HEK293T (cell line): ENCODE measurements around the gene TRIM10.

Experiments
- CTCF ChIA-PET: fragments of 350-600 bp; formaldehyde crosslinking; extraction: SDS; loops from one replicate; lab custom pipeline; 2021; ENCODE audit warnings: antibody characterized with exemption, inconsistent platforms; lab: Yijun Ruan, JAX
- POLR2A ChIA-PET: fragments of 350-600 bp; formaldehyde crosslinking; extraction: SDS; loops from one replicate; lab custom pipeline; 2020; ENCODE audit warnings: antibody characterized with exemption, inconsistent platforms; lab: Yijun Ruan, JAX
- DNase-seq: peaks from one replicate; pipeline ENCODE4 v3.0.0; 2012; ENCODE audit warnings: mixed read lengths; ENCODE audit errors: extremely low spot score
- ARNT ChIP-seq: fragments of 450-650 bp; IDR thresholded peaks from 2 replicates; pipeline ENCODE4 v1.6.1; 2017; ENCODE audit warnings: mild to moderate bottlenecking
- BHLHE40 ChIP-seq: fragments of 450-650 bp; IDR thresholded peaks from 2 replicates; pipeline ENCODE4 v1.6.1; 2016; ENCODE audit warnings: mild to moderate bottlenecking, moderate library complexity, borderline replicate concordance
- CTBP1 ChIP-seq: fragments of 450-650 bp; IDR thresholded peaks from 2 replicates; pipeline ENCODE4 v1.6.1; 2016; ENCODE audit warnings: borderline replicate concordance
- ELF4 ChIP-seq: fragments of 450-650 bp; IDR thresholded peaks from 2 replicates; pipeline ENCODE4 v1.6.1; 2017; ENCODE audit warnings: antibody characterized with exemption
- FOXA1 ChIP-seq: fragments of 450-650 bp; IDR thresholded peaks from 2 replicates; pipeline ENCODE4 v1.6.1; 2016; ENCODE audit warnings: mild to moderate bottlenecking
- FOXK2 ChIP-seq: fragments of 450-650 bp; IDR thresholded peaks from 2 replicates; pipeline ENCODE4 v1.6.1; 2016; ENCODE audit warnings: mild to moderate bottlenecking
- FOXM1 ChIP-seq: fragments of 450-650 bp; IDR thresholded peaks from 2 replicates; pipeline ENCODE4 v1.6.1; 2017; ENCODE audit warnings: mild to moderate bottlenecking, borderline replicate concordance
- HDGF ChIP-seq: fragments of 450-650 bp; IDR thresholded peaks from 2 replicates; pipeline ENCODE4 v1.6.1; 2017; ENCODE audit warnings: antibody characterized with exemption, borderline replicate concordance
- L3MBTL2 ChIP-seq: fragments of 450-650 bp; conservative IDR thresholded peaks from 2 replicates; pipeline ENCODE4 v1.6.1; 2016; ENCODE audit warnings: mild to moderate bottlenecking
- LEF1 ChIP-seq: fragments of 450-650 bp; IDR thresholded peaks from 2 replicates; pipeline ENCODE4 v1.6.1; 2017; ENCODE audit warnings: mild to moderate bottlenecking, borderline replicate concordance
- NFRKB ChIP-seq: fragments of 450-650 bp; IDR thresholded peaks from 2 replicates; pipeline ENCODE4 v1.6.1; 2016; ENCODE audit warnings: mild to moderate bottlenecking, moderate library complexity
- SP1 ChIP-seq: fragments of 450-650 bp; IDR thresholded peaks from 2 replicates; pipeline ENCODE4 v1.6.1; 2017
- SUZ12 ChIP-seq: fragments of 450-650 bp; IDR thresholded peaks from 2 replicates; pipeline ENCODE4 v1.6.1; 2016; ENCODE audit warnings: mild to moderate bottlenecking
- TARDBP ChIP-seq: fragments of 450-650 bp; IDR thresholded peaks from 2 replicates; pipeline ENCODE4 v1.6.1; 2016
- ZNF384 ChIP-seq: fragments of 450-650 bp; IDR thresholded peaks from 2 replicates; pipeline ENCODE4 v1.6.1; 2016
- TF ChIP-seq, protein P1 (sequence below): fragments of 450-650 bp; IDR thresholded peaks from 2 replicates; pipeline ENCODE4 v1.6.1; 2016

The TRIM10 gene

DNA sequence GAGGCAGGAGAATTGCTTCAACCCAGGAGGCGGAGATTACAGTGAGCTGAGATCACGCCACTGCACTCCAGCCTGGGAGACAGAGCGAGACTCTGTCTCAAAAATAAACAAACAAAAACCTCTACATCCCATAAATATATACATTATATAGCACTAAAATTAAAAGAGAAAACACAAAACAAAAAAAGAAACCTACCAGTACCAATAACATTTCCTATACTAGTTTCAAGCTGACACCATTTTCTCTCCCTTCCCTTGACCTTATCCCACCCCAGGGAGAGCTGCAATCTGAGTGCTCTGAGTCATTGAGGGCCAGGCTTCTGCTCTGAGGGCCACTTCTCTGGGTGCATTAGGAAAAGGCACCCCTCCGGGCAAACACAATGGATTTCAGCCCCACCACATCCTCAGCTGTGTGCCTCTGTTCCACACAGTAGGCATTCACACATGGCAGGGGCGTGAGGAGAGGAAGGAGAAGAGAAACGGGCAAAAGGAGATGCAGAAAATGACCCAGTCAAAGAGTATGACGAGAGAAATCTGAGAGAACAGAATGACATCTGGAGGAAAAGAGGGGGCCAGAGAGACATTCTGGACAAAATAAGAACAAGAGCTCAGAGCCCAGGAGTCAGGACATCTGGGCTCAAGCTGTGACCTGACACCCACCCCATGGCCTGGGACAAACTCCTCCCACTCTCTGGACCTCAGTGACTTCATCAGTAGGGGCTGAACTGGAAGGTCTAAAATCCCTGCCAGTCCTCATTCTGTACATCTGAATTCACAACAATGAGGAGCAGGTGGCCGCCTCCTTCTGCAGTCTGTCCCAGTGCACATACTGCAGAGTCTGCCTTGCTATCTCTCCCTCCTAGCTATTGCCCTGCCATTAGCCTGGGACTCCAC, 34.0 kb upstream of the TRIM10 start:
- DNase-seq = no peak
- CTCF ChIA-PET = interaction anchor here (0.6 kb wide), 1 partner anchor 256 kb away, joined by 6 read pairs; no protein-coding TSS in a partner anchor
- POLR2A ChIA-PET = interaction anchor here (1.3 kb wide), 1 partner anchor 11 kb away, joined by 4 read pairs; no protein-coding TSS in a partner anchor
- TF ChIP-seq HDGF (no peak), L3MBTL2 (no peak), ZNF384 (no peak), BHLHE40 (no peak), CTBP1 (no peak), TARDBP (no peak), LEF1 (no peak), NFRKB (no peak), SP1 (no peak), FOXA1 (no peak), FOXM1 (no peak), FOXK2 (no peak), ELF4 (no peak), ARNT (no peak)
- TF ChIP-seq, protein P1, sequence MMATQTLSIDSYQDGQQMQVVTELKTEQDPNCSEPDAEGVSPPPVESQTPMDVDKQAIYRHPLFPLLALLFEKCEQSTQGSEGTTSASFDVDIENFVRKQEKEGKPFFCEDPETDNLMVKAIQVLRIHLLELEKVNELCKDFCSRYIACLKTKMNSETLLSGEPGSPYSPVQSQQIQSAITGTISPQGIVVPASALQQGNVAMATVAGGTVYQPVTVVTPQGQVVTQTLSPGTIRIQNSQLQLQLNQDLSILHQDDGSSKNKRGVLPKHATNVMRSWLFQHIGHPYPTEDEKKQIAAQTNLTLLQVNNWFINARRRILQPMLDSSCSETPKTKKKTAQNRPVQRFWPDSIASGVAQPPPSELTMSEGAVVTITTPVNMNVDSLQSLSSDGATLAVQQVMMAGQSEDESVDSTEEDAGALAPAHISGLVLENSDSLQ = no peak

DNA sequence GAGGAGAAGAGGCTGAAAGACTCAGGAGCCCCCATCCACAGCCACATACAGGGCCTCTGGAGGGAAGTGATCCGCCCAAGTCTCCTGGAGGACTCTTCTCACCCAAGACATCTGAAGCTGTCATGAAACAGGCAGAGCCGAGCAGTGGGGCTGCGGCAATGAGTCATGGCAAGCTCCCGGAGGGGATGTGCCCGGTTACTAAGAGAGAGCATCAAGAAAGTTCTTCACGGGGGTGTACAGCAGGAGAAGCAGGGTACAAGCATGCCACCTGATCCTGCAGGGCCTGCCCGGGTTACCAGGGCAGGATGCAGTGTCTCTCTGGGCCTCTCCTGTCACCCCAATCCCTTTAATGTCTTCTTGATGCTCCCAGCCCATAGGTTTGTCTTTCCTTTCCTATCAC, 31.1 kb upstream of the TRIM10 start:
- ChIA-PET CTCF (no interaction called here), POLR2A (interaction anchor here (2.1 kb wide), 1 partner anchor 21 kb away, joined by 5 read pairs; the partner anchor contains the start of gene TRIM26)
- TF ChIP-seq HDGF (no peak), CTBP1 (no peak), FOXA1 (no peak), ZNF384 (no peak)
- DNase-seq = no peak

DNA sequence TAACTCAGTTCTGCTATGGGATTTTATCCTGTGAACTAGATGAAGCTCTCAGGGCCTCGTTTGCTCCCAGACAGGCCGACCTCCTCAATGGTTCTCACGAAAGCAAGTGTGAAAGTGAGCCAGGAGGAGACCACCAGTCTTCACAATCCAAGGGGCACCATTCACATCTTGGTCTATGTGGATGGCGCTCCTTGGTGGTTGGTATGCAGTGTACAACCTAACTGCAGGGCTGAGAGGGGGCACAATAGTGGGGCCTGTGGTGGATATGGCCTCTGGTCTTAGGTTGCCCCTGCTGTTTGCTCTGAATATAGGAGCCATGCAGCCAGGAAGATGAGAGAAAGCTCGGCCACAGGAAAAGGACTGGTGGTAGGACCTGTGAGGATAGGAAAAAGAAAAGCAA, 27.5 kb upstream of the TRIM10 start:
- TF ChIP-seq, protein P1 = no peak
- TF ChIP-seq BHLHE40 = no peak
- TF ChIP-seq NFRKB = no peak
- TF ChIP-seq SUZ12 = no peak
- TF ChIP-seq FOXM1 = no peak
- no peak for TF ChIP-seq ZNF384
- TF ChIP-seq SP1 = no peak
- TF ChIP-seq ELF4 = no peak
- TF ChIP-seq TARDBP = no peak
- no peak for TF ChIP-seq CTBP1
- TF ChIP-seq L3MBTL2 = no peak
- TF ChIP-seq ARNT = no peak
- no peak for TF ChIP-seq HDGF
- no peak for TF ChIP-seq FOXK2
- TF ChIP-seq FOXA1 = no peak
- no peak for TF ChIP-seq LEF1

DNA sequence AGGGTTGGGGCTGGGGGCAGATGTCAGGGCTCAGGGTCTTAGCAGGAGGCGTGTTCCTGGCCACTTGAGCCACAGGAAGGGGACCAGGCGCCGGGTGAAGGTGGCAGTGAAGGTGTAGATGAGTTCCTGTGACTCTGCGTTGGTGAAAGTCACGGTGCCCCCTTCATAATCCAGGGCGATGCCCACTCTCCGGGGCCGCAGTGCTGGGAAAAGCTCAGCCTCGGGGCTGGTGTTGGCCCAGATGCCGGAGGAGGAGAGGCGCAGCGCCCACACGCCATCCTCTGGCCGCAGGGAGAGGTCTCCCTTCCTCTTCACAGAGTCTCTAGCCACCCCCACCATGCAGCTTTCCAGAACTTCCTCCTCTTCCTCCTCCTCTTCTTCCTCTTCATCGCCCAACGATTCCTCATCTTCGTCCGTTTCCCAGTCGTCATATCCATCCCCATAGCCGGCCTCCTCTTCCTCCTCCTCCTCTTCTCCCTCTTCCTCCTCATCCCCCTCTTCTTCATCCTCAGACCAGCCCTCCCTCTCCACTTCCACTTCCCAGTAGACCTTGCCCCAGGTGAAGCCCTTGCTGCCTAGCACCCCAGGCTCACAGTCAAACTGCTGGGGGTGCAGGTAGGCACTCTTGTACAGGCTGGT, 25.0 kb upstream of the TRIM10 start:
- POLR2A ChIA-PET = no interaction called here
- no peak for DNase-seq
- TF ChIP-seq CTBP1 (no peak), FOXM1 (no peak), ZNF384 (no peak), FOXK2 (no peak), HDGF (no peak), SUZ12 (no peak), L3MBTL2 (no peak), ARNT (no peak), BHLHE40 (no peak), LEF1 (no peak), TARDBP (no peak), FOXA1 (no peak)
- TF ChIP-seq, protein P1 = no peak
- CTCF ChIA-PET = no interaction called here

More for the DNA sequence above, 27.5 kb upstream of the TRIM10 start:
- no peak for DNase-seq
- ChIA-PET POLR2A (no interaction called here), CTCF (interaction anchor here (0.9 kb wide), 1 partner anchor 85 kb away, joined by 3 read pairs; no protein-coding TSS in a partner anchor)

DNA sequence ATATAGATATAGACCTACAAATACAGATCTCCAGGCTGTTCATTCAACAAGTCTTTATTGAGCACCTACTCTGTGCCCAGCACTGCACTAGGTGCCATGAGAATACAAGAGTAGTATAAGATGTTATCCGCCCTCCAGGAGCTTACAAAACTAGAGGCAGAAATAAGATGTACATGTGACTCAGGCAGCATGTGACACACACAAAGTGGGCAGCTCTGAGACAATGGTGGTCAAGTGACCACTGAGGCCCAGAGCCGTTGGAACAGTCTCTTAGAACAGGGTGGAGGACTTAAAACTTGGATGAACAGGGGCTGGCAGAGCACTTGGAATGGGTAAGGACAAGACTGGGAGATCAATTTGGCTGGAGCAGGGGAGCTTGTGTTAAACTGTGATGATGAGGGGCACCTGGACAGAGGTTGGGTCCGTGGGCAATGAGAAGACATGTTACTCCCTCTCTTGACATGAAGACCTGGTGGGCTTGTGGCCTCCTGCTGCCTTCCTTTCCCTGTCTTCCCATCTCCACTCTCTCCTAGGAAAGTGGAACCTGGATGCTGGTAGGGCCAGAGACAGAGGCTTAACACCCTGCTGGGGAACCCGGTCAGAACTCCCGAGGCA, 23.5 kb upstream of the TRIM10 start:
- DNase-seq = no peak
- POLR2A ChIA-PET = no interaction called here
- TF ChIP-seq SUZ12 = no peak
- TF ChIP-seq BHLHE40 = no peak
- no peak for TF ChIP-seq FOXK2
- TF ChIP-seq FOXM1 = no peak
- TF ChIP-seq SP1 = no peak
- no peak for TF ChIP-seq L3MBTL2
- no peak for TF ChIP-seq FOXA1
- TF ChIP-seq CTBP1 = no peak
- no peak for TF ChIP-seq NFRKB
- TF ChIP-seq ELF4 = no peak
- no peak for TF ChIP-seq HDGF
- TF ChIP-seq TARDBP = no peak
- CTCF ChIA-PET = no interaction called here

DNA sequence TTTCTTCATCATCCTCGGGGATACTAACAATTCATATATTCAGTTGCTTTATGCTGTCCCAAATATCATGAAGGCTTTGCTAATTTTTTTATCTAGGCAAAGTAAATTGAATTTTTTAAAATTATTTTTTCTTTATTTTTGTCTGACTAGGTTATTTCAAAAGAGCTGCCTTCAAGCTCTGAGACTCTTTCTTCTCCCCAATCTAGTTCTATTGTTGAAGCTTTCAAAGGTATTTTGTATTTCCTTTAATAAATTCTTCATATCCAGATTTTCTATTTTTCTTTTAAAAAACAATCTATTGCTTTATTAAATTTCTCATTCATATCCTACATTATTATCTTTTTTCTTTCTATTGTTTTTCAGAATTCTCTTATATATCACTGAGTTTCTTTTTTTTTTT, 19.1 kb upstream of the TRIM10 start:
- ChIA-PET POLR2A (no interaction called here), CTCF (no interaction called here)
- no peak for TF ChIP-seq FOXK2
- TF ChIP-seq LEF1 = no peak
- TF ChIP-seq, protein P1 = no peak
- no peak for TF ChIP-seq FOXA1
- no peak for TF ChIP-seq BHLHE40
- TF ChIP-seq SUZ12 = no peak
- TF ChIP-seq ARNT = no peak
- no peak for TF ChIP-seq CTBP1
- no peak for TF ChIP-seq NFRKB
- no peak for TF ChIP-seq SP1
- no peak for TF ChIP-seq FOXM1
- TF ChIP-seq HDGF = no peak
- no peak for TF ChIP-seq TARDBP
- no peak for TF ChIP-seq L3MBTL2
- no peak for TF ChIP-seq ZNF384
- DNase-seq = no peak
